Peyer's patch (tissue), 4 donors: ENCODE data around the gene IFI27L1. TPM values are rescaled to one million over a fixed set of nuclear protein-coding genes. Genes with fewer than 3 reads are reported as not detected.

Experiments used
- DNase-seq, 3 donors: peaks; one replicate each; pipeline ENCODE4 v3.0.0-alpha.2; 2017 to 2019
- H3K27ac ChIP-seq, 4 donors: fragments of 200-600 bp; sonication (generic); one replicate each; pipeline ENCODE4 v1.5.1; 2016 to 2019
- H3K27me3 ChIP-seq, 2 donors: fragments of 200-600 bp; sonication (generic); one replicate each; pipeline ENCODE4 v1.5.1; 2019
- H3K36me3 ChIP-seq, 3 donors: fragments of 200-600 bp; sonication (generic); one replicate each; pipeline ENCODE4 v1.5.1; 2016 to 2019
- H3K4me1 ChIP-seq, 4 donors: fragments of 200-600 bp; sonication (generic); one replicate each; pipeline ENCODE4 v1.5.1; 2016 to 2019
- H3K4me3 ChIP-seq, 4 donors: fragments of 200-600 bp; sonication (generic); 1 replicate in 3 of 4; 2 replicates in 1 of 4; pipeline ENCODE4 v1.5.1; 2016 to 2019; ENCODE audit warnings: mild to moderate bottlenecking in 1 of 4
- H3K9me3 ChIP-seq, 4 donors: fragments of 200-600 bp; sonication (generic); one replicate each; pipeline ENCODE4 v1.5.1; 2016 to 2019; ENCODE audit warnings: mild to moderate bottlenecking in 1 of 4
- POLR2A ChIP-seq, 2 donors: fragments of 450-650 bp; IDR thresholded peaks; one replicate each; pipeline ENCODE4 v1.5.1; 2017; ENCODE audit warnings: antibody characterized with exemption in 2 of 2, mild to moderate bottlenecking in 2 of 2, moderate library complexity in 2 of 2
- total RNA-seq, 4 donors: library from RNA; depleted of rRNA; stranded (reverse); fragments of >200 nt; gene quantifications; one replicate each; pipeline ENCODE4 v1.1.0, GENCODE V29; 2016
- TF ChIP-seq, protein P1 (sequence below), 6 experiments: fragments of 450-650 bp in 4 of 6; fragments of 200-600 bp in 2 of 6; sonication (generic) in 1 of 6; IDR thresholded peaks; one replicate each; pipeline ENCODE4 v1.5.1; 2017 to 2019; ENCODE audit warnings: antibody characterized with exemption in 6 of 6, mild to moderate bottlenecking in 3 of 6, moderate library complexity in 1 of 6

IFI27L1 gene
- total RNA-seq, 4 donors from 2014 or later: 4.9 to 14.7 (median 6.6) TPM

DNA sequence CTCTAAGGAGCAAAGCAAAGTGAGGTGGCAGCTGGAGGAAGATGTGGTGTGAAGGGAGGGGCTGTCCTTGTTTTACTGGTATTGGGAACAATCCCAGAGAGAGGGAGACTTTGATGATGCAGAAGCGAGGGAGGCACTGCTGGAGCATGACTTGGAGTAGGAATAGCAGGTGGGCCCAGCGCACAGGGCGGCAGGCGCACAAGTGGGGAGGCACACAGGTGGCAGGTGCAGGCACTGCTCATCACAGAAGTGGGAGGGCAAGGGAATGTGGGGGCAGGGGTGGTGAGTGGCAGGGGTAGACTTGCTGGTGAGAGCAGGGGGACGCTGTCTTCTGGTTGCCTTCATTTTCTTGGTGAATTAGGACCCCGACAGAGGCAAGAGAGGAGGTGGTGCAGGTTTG lies 17.9 kb downstream of the IFI27L1 start:
- no peak for DNase-seq
- Histone ChIP-seq H3K9me3 (no peaks in the 10 kb centered on the region), H3K4me3 (no peak overlapping the region), H3K27ac (no peak overlapping the region), H3K27me3 (no peaks in the 10 kb centered on the region), H3K36me3 (peaks cover 0 to 6% (median 0%) of the 10 kb centered on the region in 3 donors), H3K4me1 (no peaks in the 10 kb centered on the region)
- no peak for TF ChIP-seq POLR2A (IDR thresholded peaks at IDR 0.05)
- TF ChIP-seq, protein P1, sequence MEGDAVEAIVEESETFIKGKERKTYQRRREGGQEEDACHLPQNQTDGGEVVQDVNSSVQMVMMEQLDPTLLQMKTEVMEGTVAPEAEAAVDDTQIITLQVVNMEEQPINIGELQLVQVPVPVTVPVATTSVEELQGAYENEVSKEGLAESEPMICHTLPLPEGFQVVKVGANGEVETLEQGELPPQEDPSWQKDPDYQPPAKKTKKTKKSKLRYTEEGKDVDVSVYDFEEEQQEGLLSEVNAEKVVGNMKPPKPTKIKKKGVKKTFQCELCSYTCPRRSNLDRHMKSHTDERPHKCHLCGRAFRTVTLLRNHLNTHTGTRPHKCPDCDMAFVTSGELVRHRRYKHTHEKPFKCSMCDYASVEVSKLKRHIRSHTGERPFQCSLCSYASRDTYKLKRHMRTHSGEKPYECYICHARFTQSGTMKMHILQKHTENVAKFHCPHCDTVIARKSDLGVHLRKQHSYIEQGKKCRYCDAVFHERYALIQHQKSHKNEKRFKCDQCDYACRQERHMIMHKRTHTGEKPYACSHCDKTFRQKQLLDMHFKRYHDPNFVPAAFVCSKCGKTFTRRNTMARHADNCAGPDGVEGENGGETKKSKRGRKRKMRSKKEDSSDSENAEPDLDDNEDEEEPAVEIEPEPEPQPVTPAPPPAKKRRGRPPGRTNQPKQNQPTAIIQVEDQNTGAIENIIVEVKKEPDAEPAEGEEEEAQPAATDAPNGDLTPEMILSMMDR (IDR thresholded peaks at IDR 0.05): no peak

DNA sequence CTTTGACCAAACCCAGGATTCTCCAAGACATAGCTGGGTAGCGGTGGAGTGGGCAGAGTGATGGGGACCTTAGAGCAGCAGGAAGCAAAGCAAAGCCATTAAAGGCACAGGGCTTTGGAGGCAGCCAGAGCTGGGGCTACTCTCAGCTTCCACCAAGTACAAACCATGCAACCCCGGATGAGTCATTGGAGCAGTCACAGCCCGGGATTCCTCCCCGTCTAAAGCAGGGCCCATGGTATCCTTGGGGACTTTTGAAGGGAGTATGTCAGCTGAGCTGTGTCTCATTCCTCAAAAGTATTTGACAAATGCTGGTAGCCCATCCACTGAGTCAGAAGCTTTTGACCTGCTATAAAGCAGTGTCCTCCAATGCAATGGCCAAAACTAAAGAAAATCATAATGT lies 19.7 kb downstream of the IFI27L1 start:
- Histone ChIP-seq H3K9me3 (no peaks in the 10 kb centered on the region), H3K4me1 (no peaks in the 10 kb centered on the region), H3K27ac (no peak overlapping the region), H3K27me3 (no peaks in the 10 kb centered on the region), H3K4me3 (no peak overlapping the region), H3K36me3 (peaks cover 0 to 6% (median 0%) of the 10 kb centered on the region in 3 donors)
- DNase-seq: no peak
- TF ChIP-seq, protein P1 (IDR thresholded peaks at IDR 0.05): no peak
- no peak for TF ChIP-seq POLR2A (IDR thresholded peaks at IDR 0.05)

DNA sequence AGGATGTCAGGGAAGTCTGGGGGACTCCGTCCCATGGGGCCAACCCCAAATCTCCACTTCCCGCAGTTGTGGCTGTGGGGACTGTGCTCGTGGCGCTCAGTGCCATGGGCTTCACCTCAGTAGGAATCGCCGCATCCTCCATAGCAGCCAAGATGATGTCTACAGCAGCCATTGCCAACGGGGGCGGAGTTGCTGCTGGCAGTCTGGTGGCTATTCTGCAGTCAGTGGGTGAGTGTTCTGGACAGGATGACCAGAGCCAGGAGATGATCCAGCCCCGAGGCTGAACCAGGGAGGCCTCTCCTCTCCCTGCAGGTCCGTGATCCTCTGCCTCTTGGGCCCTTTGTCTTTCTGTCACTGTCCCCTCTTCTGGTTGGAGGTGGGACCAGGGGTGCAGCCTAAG lies 20.6 kb downstream of the IFI27L1 start:
- Histone ChIP-seq H3K4me1 (no peaks in the 10 kb centered on the region), H3K27ac (no peak overlapping the region), H3K27me3 (no peaks in the 10 kb centered on the region), H3K9me3 (no peaks in the 10 kb centered on the region), H3K36me3 (peaks cover 0 to 5% (median 0%) of the 10 kb centered on the region in 3 donors), H3K4me3 (no peak overlapping the region)
- TF ChIP-seq, protein P1 (IDR thresholded peaks at IDR 0.05): no peak
- no peak for TF ChIP-seq POLR2A (IDR thresholded peaks at IDR 0.05)
- DNase-seq: no peak

DNA sequence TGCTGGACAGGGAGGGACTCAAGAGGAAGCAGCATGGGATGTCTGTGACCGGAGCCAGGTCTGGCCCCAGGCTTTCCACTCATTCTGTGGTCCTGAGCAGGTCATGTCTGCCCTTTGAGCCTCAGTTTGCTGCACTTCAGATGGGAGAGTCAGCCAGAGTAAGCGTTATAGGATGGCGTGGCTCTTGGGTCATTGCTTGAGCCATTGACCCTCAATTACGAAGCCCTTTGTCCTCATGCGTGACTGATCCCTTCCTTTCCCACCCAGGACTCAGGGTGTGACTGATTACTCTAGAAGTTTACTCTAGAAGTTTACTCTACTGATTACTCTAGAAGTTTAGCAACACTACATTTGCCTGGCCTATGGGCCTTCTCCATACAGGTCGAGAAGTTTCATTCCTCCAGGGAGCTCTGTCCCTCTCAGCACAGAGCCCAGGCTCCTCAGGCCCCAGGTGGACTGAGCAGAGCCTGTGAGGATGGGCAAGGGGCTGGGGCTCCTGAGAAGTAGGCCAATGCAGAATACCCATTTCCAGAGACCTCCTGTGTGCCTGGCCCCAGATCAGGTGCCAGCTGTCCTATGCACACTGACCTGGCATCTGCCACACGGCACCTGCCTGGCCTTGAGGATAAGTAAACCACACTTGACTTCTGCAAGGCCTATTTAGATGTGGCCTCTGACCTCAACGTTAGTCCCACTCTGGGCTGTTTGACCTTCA lies 21.8 kb downstream of the IFI27L1 start:
- Histone ChIP-seq H3K27me3 (no peaks in the 10 kb centered on the region), H3K36me3 (no peaks in the 10 kb centered on the region), H3K4me3 (no peak overlapping the region), H3K9me3 (no peaks in the 10 kb centered on the region), H3K4me1 (no peaks in the 10 kb centered on the region), H3K27ac (peak overlapping the region in 1 of 4 donors; percentile 70)
- DNase-seq: peak in 1 of 3 donors; percentile 59
- no peak for TF ChIP-seq POLR2A (IDR thresholded peaks at IDR 0.05)
- TF ChIP-seq, protein P1 (IDR thresholded peaks at IDR 0.05): no peak

DNA sequence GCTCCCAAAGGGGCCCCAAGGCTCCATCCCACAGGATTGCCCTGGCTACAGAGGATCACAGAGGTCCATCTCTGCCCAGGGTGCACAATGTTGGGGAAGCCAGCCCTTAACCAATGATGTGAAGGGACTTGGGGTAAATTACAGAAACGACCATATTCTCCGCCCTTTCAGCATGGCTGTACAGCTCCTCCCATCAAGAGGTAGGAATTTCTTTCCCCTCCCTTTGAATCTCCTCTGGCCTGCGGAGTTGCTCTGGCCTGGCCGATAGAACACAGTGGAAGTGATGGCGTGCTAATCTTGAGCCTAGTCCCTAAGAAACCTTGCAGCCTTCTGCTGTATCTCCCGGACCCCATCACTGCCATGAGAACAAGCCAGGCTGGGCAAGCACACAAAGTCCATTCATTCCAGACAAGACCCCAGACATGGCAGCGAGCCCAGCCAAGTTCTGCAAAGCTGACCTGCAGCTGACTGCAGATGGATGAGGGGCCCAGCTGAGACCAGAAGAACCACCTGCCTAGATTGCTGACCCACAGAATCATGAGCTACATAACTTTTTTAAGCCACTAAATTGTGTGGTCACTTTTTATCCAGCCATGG lies 22.5 kb downstream of the IFI27L1 start:
- H3K36me3 ChIP-seq: no peaks in the 10 kb centered on the region
- no peak overlapping the region for H3K4me3 ChIP-seq
- H3K27ac ChIP-seq: peak overlapping the region in 1 of 4 donors; percentile 70
- DNase-seq: peak in 1 of 3 donors; percentile 29
- no peaks in the 10 kb centered on the region for H3K9me3 ChIP-seq
- TF ChIP-seq POLR2A (IDR thresholded peaks at IDR 0.05): no peak
- TF ChIP-seq, protein P1 (IDR thresholded peaks at IDR 0.05): no peak
- no peaks in the 10 kb centered on the region for H3K4me1 ChIP-seq
- H3K27me3 ChIP-seq: no peaks in the 10 kb centered on the region
